ENCODE measurements around the gene TMEM184C.

TMEM184C gene

DNA sequence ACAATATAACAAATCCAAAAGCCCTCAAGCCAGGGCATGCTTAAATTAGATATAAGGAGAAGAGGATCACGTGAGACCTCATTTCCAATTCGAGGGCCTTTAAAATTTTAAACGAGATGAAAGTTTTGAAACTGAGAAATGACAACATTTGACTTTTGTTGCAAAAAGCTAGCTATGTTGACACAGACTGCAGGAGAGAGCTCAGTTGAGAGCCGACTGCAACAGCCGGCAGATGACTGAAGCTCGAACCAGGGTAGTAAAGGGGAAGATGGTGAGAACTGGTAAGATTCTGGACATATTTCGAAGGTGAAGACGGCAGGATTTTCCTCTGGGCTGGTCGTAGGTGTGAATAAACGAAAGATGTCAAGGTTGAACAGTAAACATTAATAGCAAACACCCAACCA, 66.0 kb downstream of the TMEM184C start:
- peak overlapping the region; percentile 94 for H3K4me3 ChIP-seq (ENCODE audit: low read length, poor library complexity, severe bottlenecking)
- no peak for TF ChIP-seq EZH2phosphoT487 (IDR thresholded peaks at IDR 0.05; ENCODE audit: borderline replicate concordance)
- TF ChIP-seq, protein P1, sequence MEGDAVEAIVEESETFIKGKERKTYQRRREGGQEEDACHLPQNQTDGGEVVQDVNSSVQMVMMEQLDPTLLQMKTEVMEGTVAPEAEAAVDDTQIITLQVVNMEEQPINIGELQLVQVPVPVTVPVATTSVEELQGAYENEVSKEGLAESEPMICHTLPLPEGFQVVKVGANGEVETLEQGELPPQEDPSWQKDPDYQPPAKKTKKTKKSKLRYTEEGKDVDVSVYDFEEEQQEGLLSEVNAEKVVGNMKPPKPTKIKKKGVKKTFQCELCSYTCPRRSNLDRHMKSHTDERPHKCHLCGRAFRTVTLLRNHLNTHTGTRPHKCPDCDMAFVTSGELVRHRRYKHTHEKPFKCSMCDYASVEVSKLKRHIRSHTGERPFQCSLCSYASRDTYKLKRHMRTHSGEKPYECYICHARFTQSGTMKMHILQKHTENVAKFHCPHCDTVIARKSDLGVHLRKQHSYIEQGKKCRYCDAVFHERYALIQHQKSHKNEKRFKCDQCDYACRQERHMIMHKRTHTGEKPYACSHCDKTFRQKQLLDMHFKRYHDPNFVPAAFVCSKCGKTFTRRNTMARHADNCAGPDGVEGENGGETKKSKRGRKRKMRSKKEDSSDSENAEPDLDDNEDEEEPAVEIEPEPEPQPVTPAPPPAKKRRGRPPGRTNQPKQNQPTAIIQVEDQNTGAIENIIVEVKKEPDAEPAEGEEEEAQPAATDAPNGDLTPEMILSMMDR (conservative IDR thresholded peaks at IDR 0.05; ENCODE audit: low read length), result no peak
- H3K36me3 ChIP-seq (ENCODE audit: insufficient read depth, low read length), result peaks cover 4% of the 10 kb centered on the region; the same call in 1 of the 2 replicates
- peak overlapping the region; percentile 92 for H3K4me2 ChIP-seq (ENCODE audit: low read depth, low read length, poor library complexity, severe bottlenecking)
- H3K79me2 ChIP-seq (ENCODE audit: insufficient read depth, low read length), result peaks cover 44% of the 10 kb centered on the region
- no peaks in the 10 kb centered on the region for H3K9me2 ChIP-seq (replicated peaks; ENCODE audit: low read depth, low read length)
- no peaks in the 10 kb centered on the region for H3K27me3 ChIP-seq (ENCODE audit: insufficient read depth, low read length, poor library complexity, severe bottlenecking)
- H2AFZ ChIP-seq (ENCODE audit: low read length), result peak overlapping the region; percentile 100; the same call in 1 of the 2 replicates
- H3K9me3 ChIP-seq (ENCODE audit: insufficient read depth, low read depth, low read length), result no peaks in the 10 kb centered on the region
- H3K4me1 ChIP-seq (ENCODE audit: insufficient read depth, low read length, poor library complexity, severe bottlenecking), result peaks cover 44% of the 10 kb centered on the region
- H3K9ac ChIP-seq (ENCODE audit: low read depth, low read length, poor library complexity, severe bottlenecking), result peak overlapping the region; percentile 89
- H4K20me1 ChIP-seq (ENCODE audit: insufficient read depth, low read length, poor library complexity, severe bottlenecking), result peaks cover 6% of the 10 kb centered on the region
- no peaks in the 10 kb centered on the region for H3F3A ChIP-seq (ENCODE audit: low read depth)

DNA sequence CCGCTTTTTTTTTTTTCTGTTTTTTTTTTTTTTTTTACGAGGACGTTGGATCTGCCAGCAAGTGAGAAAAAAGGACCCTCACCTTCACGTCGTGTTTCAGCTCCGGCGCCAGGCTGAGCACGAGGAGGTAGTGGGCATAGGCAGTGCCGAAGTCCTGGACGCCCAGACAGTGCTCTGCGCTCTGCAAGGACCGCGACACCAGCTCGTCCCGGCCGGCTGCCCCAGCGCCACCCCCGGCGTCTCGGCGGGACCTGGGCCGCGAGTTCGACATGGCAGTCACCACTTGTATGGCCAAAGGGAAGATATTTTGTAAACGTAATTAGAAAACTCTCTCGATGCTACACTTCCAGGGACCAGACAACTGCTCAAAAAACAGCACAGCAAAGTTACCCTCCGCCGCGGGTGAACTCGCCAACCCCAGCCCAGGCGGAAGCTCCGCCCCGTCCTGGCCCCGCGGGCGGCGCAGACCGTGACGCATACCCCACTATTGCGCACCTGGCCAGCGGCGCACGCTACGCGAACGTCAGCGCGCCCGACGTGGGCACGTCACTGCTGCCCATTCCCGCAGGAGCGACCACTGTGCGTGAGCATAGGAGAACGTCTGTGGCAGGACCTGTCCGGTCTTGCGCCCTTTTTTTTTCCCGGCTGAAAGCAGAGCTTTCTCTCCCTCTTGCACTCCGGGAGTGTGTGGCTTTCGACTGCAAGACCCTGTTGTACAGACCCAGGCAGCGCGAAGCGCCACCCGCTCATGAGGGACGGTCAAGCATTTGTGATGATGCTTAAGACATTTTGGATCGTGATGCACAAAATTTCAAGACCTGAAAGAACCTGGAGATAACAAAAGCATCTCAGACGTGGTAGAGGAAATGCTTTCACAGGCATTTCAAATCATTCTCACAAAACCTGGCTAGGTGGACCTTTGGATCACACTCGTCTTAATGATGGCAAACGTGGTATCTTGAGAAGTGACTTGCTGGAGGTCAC, 66.8 kb downstream of the TMEM184C start, which contains the start of gene PRMT9:
PRMT9 (minus strand) TSS at position 447 of the 984 bp plus-strand sequence; CDS start at position 271, 176 bp downstream.
- Histone ChIP-seq H4K20me1 (ENCODE audit: insufficient read depth, low read length, poor library complexity, severe bottlenecking) (peaks cover 6% of the 10 kb centered on the region), H3K36me3 (ENCODE audit: insufficient read depth, low read length) (no peaks in the 10 kb centered on the region), H3K9ac (ENCODE audit: low read depth, low read length, poor library complexity, severe bottlenecking) (peak within 1 kb of the TSS; percentile 89), H3K79me2 (ENCODE audit: insufficient read depth, low read length) (peaks cover 38% of the 10 kb centered on the region), H2AFZ (ENCODE audit: low read length) (peak within 1 kb of the TSS; percentile 100), H3K9me3 (ENCODE audit: insufficient read depth, low read depth, low read length) (no peaks in the 10 kb centered on the region), H3K27me3 (ENCODE audit: insufficient read depth, low read length, poor library complexity, severe bottlenecking) (no peaks in the 10 kb centered on the region), H3K4me3 (ENCODE audit: low read length, poor library complexity, severe bottlenecking) (peak within 1 kb of the TSS; percentile 94), H3K4me1 (ENCODE audit: insufficient read depth, low read length, poor library complexity, severe bottlenecking) (peaks cover 38% of the 10 kb centered on the region), H3F3A (ENCODE audit: low read depth) (no peaks in the 10 kb centered on the region), H3K4me2 (ENCODE audit: low read depth, low read length, poor library complexity, severe bottlenecking) (peak within 1 kb of the TSS; percentile 92), H3K9me2 (replicated peaks; ENCODE audit: low read depth, low read length) (no peaks in the 10 kb centered on the region)
- TF ChIP-seq EZH2phosphoT487 (IDR thresholded peaks at IDR 0.05; ENCODE audit: borderline replicate concordance), result no peak
- TF ChIP-seq, protein P1 (conservative IDR thresholded peaks at IDR 0.05; ENCODE audit: low read length), result no peak

DNA sequence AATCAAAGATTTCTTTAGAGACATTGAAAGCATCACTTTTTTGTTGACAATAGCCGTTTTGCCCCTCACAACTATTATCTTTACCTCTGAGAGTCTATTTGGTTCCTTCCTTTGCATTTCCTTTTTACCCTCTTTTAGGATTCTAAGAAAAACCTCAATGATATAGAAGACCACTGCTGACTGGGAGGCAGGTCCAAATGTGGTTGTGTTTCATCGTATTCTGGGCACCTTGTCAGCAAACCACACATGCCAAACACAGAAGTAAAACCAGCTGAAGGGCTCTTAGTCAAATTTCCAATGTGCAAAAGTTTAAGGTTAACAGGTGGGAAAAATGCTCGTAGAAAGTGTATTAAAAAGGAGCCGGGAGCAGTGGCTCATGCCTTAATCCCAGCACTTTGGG, 71.9 kb downstream of the TMEM184C start:
- no peak overlapping the region for H2AFZ ChIP-seq (ENCODE audit: low read length)
- no peaks in the 10 kb centered on the region for H3K79me2 ChIP-seq (ENCODE audit: insufficient read depth, low read length)
- no peaks in the 10 kb centered on the region for H4K20me1 ChIP-seq (ENCODE audit: insufficient read depth, low read length, poor library complexity, severe bottlenecking)
- H3K36me3 ChIP-seq (ENCODE audit: insufficient read depth, low read length), result no peaks in the 10 kb centered on the region
- H3K9me3 ChIP-seq (ENCODE audit: insufficient read depth, low read depth, low read length), result no peaks in the 10 kb centered on the region
- H3K4me2 ChIP-seq (ENCODE audit: low read depth, low read length, poor library complexity, severe bottlenecking), result no peak overlapping the region
- H3F3A ChIP-seq (ENCODE audit: low read depth), result no peaks in the 10 kb centered on the region
- TF ChIP-seq EZH2phosphoT487 (IDR thresholded peaks at IDR 0.05; ENCODE audit: borderline replicate concordance), result no peak
- TF ChIP-seq, protein P1 (conservative IDR thresholded peaks at IDR 0.05; ENCODE audit: low read length), result no peak
- no peak overlapping the region for H3K9ac ChIP-seq (ENCODE audit: low read depth, low read length, poor library complexity, severe bottlenecking)
- H3K4me3 ChIP-seq (ENCODE audit: low read length, poor library complexity, severe bottlenecking), result no peak overlapping the region
- no peaks in the 10 kb centered on the region for H3K27me3 ChIP-seq (ENCODE audit: insufficient read depth, low read length, poor library complexity, severe bottlenecking)
- H3K4me1 ChIP-seq (ENCODE audit: insufficient read depth, low read length, poor library complexity, severe bottlenecking), result peaks cover 11% of the 10 kb centered on the region
- H3K9me2 ChIP-seq (replicated peaks; ENCODE audit: low read depth, low read length), result no peaks in the 10 kb centered on the region

Data from Loucy (cell line).